Neural cell (in vitro differentiated cells): ENCODE results near the gene BOD1. TPM values are rescaled to one million over a fixed set of nuclear protein-coding genes. Genes with fewer than 3 reads are reported as not detected.

Source experiments
- H2AFZ ChIP-seq: fragments of 200-600, 300-800 bp; sonication (generic), shearing (Covaris generic); 2 replicates; pipeline ENCODE4 v1.6.0; 2014; ENCODE audit warnings: low read depth, mild to moderate bottlenecking, antibody characterized with exemption, low read length, moderate library complexity
- H3F3A ChIP-seq: fragments of 200-600 bp; shearing (Covaris generic); 2 replicates; pipeline ENCODE4 v1.6.1; 2016; ENCODE audit warnings: mild to moderate bottlenecking, moderate library complexity, mixed read lengths, antibody characterized with exemption, low read length; ENCODE audit not compliant: insufficient read depth, poor library complexity, severe bottlenecking
- H3K27ac ChIP-seq: fragments of 200-600, 300-800 bp; sonication (generic), shearing (Covaris generic); 2 replicates; pipeline ENCODE4 v1.5.1; 2014; ENCODE audit warnings: mild to moderate bottlenecking, low read length, moderate library complexity
- H3K27me3 ChIP-seq: fragments of 300-800, 200-600 bp; sonication (generic), shearing (Covaris generic); 2 replicates; pipeline ENCODE4 v1.6.0; 2014; ENCODE audit warnings: mild to moderate bottlenecking, low read depth, low read length, moderate library complexity; ENCODE audit not compliant: insufficient read depth
- H3K36me3 ChIP-seq: fragments of 300-800, 200-600 bp; sonication (generic), shearing (Covaris generic); 2 replicates; pipeline ENCODE4 v1.5.1; 2014; ENCODE audit warnings: mild to moderate bottlenecking, antibody characterized with exemption, low read length, moderate library complexity; ENCODE audit not compliant: insufficient read depth
- H3K4me2 ChIP-seq: fragments of 300-800, 200-600 bp; sonication (generic), shearing (Covaris generic); 2 replicates; pipeline ENCODE4 v1.6.0; 2014; ENCODE audit warnings: mild to moderate bottlenecking, low read length
- H3K4me3 ChIP-seq: fragments of 300-800, 200-600 bp; sonication (generic), shearing (Covaris generic); 2 replicates; pipeline ENCODE4 v1.5.1; 2014; ENCODE audit warnings: mild to moderate bottlenecking, low read length, moderate library complexity
- H3K79me2 ChIP-seq: fragments of 200-600 bp; shearing (Covaris generic); replicated peaks from 2 replicates; pipeline ENCODE4 v1.6.0; 2014; ENCODE audit warnings: mild to moderate bottlenecking, low read length, moderate library complexity; ENCODE audit not compliant: insufficient read depth
- H3K9ac ChIP-seq: fragments of 300-800, 200-600 bp; sonication (generic), shearing (Covaris generic); 2 replicates; pipeline ENCODE4 v1.6.1; 2016; ENCODE audit warnings: mild to moderate bottlenecking, low read length, mixed read lengths
- H3K9me2 ChIP-seq: fragments of 200-600 bp; shearing (Covaris generic); 2 replicates; pipeline ENCODE4 v1.6.1; 2016; ENCODE audit warnings: mild to moderate bottlenecking, low read length, mixed read lengths; ENCODE audit not compliant: insufficient read depth
- H3K9me3 ChIP-seq: fragments of 200-600, 300-800 bp; sonication (generic), shearing (Covaris generic); 2 replicates; pipeline ENCODE4 v1.6.1; 2016; ENCODE audit warnings: mild to moderate bottlenecking, mixed run types, low read length, moderate library complexity, mixed read lengths
- H4K20me1 ChIP-seq: fragments of 200-600 bp; shearing (Covaris generic); 2 replicates; pipeline ENCODE4 v1.6.1; 2016; ENCODE audit warnings: mild to moderate bottlenecking, mixed run types; ENCODE audit not compliant: insufficient read depth
- EP300 ChIP-seq: fragments of 450-650 bp; conservative IDR thresholded peaks from 2 replicates; pipeline ENCODE4 v1.6.1; 2014; ENCODE audit warnings: antibody characterized with exemption, mild to moderate bottlenecking, moderate library complexity; ENCODE audit not compliant: poor library complexity, severe bottlenecking
- EZH2 ChIP-seq: fragments of 200-600, 300-800 bp; shearing (Covaris generic), sonication (generic); IDR thresholded peaks from 2 replicates; pipeline ENCODE4 v1.6.1; 2014; ENCODE audit warnings: antibody characterized with exemption, low read length, borderline replicate concordance, mild to moderate bottlenecking; ENCODE audit not compliant: insufficient read depth, poor library complexity, severe bottlenecking
- MXI1 ChIP-seq: fragments of 450-650 bp; conservative IDR thresholded peaks from 2 replicates; pipeline ENCODE4 v1.6.1; 2014; ENCODE audit warnings: antibody characterized with exemption, mild to moderate bottlenecking; ENCODE audit not compliant: poor library complexity, severe bottlenecking
- POLR2AphosphoS5 ChIP-seq: IDR thresholded peaks from 2 replicates; pipeline ENCODE4 v1.6.1; 2012
- RAD21 ChIP-seq: fragments of 450-650 bp; conservative IDR thresholded peaks from 2 replicates; pipeline ENCODE4 v1.6.1; 2014; ENCODE audit warnings: antibody characterized with exemption, mild to moderate bottlenecking, moderate library complexity
- SMC3 ChIP-seq: fragments of 450-650 bp; conservative IDR thresholded peaks from 2 replicates; pipeline ENCODE4 v1.6.1; 2014; ENCODE audit warnings: antibody characterized with exemption, mild to moderate bottlenecking, moderate library complexity; ENCODE audit not compliant: poor library complexity
- TAF1 ChIP-seq: IDR thresholded peaks from 2 replicates; pipeline ENCODE4 v1.6.1; 2012; ENCODE audit warnings: low read depth
- polyA plus RNA-seq: library from polyadenylated mRNA; depleted of rRNA; stranded (reverse); fragments of >200 nt; gene quantifications from 2 replicates; pipeline ENCODE4 v1.2.3, GENCODE V29; 2014
- TF ChIP-seq, protein P1 (sequence below): IDR thresholded peaks from 2 replicates; pipeline ENCODE4 v1.6.1; 2012; ENCODE audit warnings: borderline replicate concordance
- TF ChIP-seq, protein P2 (sequence below): fragments of 450-650 bp; IDR thresholded peaks from 2 replicates; pipeline ENCODE4 v1.5.1; 2014; ENCODE audit warnings: antibody characterized with exemption, mild to moderate bottlenecking, moderate library complexity; ENCODE audit not compliant: poor library complexity, severe bottlenecking

Gene BOD1
- polyA plus RNA-seq, 1 donor from 2014 or later = 178 TPM

DNA sequence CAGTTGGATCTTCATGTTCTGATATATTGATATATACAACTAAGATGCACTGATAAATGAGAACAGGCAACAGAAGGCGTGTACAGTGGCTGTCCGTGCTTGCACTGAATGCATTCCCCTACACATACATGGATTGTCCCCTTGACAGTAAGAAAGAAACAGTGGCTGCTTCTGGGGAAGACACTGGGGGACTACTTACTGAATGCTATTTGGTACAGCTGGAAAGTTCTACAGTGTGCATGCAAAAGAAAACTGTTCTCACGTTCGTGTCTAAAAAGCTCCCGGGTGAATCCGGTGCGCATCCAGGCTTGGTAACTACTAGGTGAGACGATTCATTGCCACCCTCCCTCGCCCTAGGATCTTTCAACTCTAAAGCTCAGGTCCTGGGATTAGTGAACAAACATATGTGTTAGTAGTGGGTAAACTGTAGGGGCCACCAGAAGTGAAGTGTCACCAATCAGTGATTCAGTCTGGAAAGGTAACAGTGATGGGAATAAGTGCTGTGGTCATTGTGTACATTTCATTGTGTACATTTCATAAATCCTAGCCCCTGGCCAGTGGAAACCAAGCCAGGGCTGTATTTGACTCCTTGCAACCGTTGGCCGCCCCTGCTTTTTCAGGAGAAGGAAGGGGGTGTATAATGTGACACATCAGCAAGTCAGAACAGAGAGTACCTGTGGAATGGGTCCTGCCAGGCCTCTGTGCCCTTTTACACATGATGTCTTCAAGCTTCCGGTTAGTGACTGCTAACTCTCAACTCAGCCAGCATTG is 46.3 kb upstream of the BOD1 start:
- TF ChIP-seq EP300 (no peak), TAF1 (no peak), POLR2AphosphoS5 (no peak), MXI1 (no peak), SMC3 (no peak), EZH2 (no peak), RAD21 (no peak)
- TF ChIP-seq, protein P1, sequence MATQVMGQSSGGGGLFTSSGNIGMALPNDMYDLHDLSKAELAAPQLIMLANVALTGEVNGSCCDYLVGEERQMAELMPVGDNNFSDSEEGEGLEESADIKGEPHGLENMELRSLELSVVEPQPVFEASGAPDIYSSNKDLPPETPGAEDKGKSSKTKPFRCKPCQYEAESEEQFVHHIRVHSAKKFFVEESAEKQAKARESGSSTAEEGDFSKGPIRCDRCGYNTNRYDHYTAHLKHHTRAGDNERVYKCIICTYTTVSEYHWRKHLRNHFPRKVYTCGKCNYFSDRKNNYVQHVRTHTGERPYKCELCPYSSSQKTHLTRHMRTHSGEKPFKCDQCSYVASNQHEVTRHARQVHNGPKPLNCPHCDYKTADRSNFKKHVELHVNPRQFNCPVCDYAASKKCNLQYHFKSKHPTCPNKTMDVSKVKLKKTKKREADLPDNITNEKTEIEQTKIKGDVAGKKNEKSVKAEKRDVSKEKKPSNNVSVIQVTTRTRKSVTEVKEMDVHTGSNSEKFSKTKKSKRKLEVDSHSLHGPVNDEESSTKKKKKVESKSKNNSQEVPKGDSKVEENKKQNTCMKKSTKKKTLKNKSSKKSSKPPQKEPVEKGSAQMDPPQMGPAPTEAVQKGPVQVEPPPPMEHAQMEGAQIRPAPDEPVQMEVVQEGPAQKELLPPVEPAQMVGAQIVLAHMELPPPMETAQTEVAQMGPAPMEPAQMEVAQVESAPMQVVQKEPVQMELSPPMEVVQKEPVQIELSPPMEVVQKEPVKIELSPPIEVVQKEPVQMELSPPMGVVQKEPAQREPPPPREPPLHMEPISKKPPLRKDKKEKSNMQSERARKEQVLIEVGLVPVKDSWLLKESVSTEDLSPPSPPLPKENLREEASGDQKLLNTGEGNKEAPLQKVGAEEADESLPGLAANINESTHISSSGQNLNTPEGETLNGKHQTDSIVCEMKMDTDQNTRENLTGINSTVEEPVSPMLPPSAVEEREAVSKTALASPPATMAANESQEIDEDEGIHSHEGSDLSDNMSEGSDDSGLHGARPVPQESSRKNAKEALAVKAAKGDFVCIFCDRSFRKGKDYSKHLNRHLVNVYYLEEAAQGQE = no peak
- TF ChIP-seq, protein P2, sequence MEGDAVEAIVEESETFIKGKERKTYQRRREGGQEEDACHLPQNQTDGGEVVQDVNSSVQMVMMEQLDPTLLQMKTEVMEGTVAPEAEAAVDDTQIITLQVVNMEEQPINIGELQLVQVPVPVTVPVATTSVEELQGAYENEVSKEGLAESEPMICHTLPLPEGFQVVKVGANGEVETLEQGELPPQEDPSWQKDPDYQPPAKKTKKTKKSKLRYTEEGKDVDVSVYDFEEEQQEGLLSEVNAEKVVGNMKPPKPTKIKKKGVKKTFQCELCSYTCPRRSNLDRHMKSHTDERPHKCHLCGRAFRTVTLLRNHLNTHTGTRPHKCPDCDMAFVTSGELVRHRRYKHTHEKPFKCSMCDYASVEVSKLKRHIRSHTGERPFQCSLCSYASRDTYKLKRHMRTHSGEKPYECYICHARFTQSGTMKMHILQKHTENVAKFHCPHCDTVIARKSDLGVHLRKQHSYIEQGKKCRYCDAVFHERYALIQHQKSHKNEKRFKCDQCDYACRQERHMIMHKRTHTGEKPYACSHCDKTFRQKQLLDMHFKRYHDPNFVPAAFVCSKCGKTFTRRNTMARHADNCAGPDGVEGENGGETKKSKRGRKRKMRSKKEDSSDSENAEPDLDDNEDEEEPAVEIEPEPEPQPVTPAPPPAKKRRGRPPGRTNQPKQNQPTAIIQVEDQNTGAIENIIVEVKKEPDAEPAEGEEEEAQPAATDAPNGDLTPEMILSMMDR = no peak
- H3K4me2 ChIP-seq = no peak overlapping the region

DNA sequence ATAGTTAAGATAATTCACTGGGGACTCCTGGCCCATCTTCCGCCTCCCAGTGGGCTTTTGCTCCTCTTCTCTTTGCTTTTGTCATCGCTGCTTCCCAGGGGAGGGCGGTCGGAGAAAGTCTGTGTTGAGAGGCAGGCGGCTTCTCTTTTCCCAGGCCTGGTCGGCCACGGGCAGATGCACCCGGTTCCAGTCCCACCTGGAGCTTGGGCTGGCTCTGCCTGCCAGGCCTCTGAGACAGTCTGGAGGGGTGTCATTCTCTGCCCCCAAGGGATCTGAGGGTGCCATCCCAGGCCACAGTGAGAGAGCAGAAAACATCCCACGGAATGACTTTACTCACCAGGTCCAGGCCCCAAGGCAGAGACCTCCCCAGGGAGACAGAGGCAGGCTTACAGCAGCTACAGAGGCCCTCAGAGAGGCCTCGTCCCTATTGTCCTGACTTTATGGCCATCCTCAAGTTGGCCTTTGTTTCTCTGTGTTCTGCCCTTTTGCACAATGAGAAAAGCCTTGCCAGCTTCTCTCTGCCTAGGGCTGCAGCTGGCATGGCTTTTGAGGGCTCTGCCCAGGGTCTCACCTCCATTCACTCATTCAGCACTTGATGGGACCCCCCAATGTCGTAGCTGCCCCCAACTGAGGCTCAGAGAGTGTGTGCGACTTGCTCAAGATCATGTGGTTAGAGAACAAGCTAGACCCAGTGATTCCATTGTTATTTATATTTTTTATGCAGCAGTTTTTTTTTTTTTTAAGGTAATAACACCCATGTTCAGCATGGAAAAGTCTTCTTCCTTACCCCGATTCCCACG is 44.2 kb upstream of the BOD1 start:
- no peak overlapping the region for H3K27ac ChIP-seq
- no peaks in the 10 kb centered on the region for H4K20me1 ChIP-seq
- H3K4me3 ChIP-seq = no peak overlapping the region
- no peak overlapping the region for H3K4me2 ChIP-seq
- TF ChIP-seq, protein P1 = no peak
- TF ChIP-seq POLR2AphosphoS5 (no peak), TAF1 (no peak), EZH2 (no peak), RAD21 (no peak), EP300 (no peak), MXI1 (no peak), SMC3 (no peak)
- TF ChIP-seq, protein P2 = no peak
- H3K36me3 ChIP-seq = no peaks in the 10 kb centered on the region
- H3F3A ChIP-seq = no peaks in the 10 kb centered on the region
- H3K9me3 ChIP-seq = no peaks in the 10 kb centered on the region
- no peak overlapping the region for H2AFZ ChIP-seq
- H3K9ac ChIP-seq = no peak overlapping the region
- no peaks in the 10 kb centered on the region for H3K79me2 ChIP-seq
- no peaks in the 10 kb centered on the region for H3K27me3 ChIP-seq
- no peaks in the 10 kb centered on the region for H3K9me2 ChIP-seq

More for the DNA sequence above, 46.3 kb upstream of the BOD1 start:
- no peak overlapping the region for H2AFZ ChIP-seq
- no peaks in the 10 kb centered on the region for H3K9me2 ChIP-seq
- H3K79me2 ChIP-seq = no peaks in the 10 kb centered on the region
- H3K36me3 ChIP-seq = no peaks in the 10 kb centered on the region
- H4K20me1 ChIP-seq = no peaks in the 10 kb centered on the region
- no peak overlapping the region for H3K4me3 ChIP-seq
- no peaks in the 10 kb centered on the region for H3F3A ChIP-seq
- H3K9ac ChIP-seq = no peak overlapping the region
- H3K9me3 ChIP-seq = no peaks in the 10 kb centered on the region
- H3K27ac ChIP-seq = no peak overlapping the region
- no peaks in the 10 kb centered on the region for H3K27me3 ChIP-seq
